Vagina (tissue), 2 donors: ENCODE data around the gene SLC22A2. TPM values are rescaled to one million over a fixed set of nuclear protein-coding genes. Genes with fewer than 3 reads are reported as not detected.
A peak's percentile ranks its signal among the peaks of the same experiment; 100 is the strongest.

Source experiments
- DNase-seq, 2 donors: peaks; one replicate each; pipeline ENCODE4 v3.0.0-alpha.2; 2017; ENCODE audit errors: extremely low spot score in 2 of 2
- H3K27ac ChIP-seq: fragments of 200-600 bp; sonication (generic); one replicate; pipeline ENCODE4 v1.5.1; 2019
- H3K27me3 ChIP-seq: fragments of 200-600 bp; sonication (generic); one replicate; pipeline ENCODE4 v1.5.1; 2019
- H3K36me3 ChIP-seq, 2 donors: fragments of 200-600 bp; sonication (generic); one replicate each; pipeline ENCODE4 v1.5.1; 2017 to 2019
- H3K4me1 ChIP-seq: fragments of 200-600 bp; sonication (generic); one replicate; pipeline ENCODE4 v1.5.1; 2019
- H3K4me3 ChIP-seq, 2 donors: fragments of 200-600 bp; sonication (generic); 1 replicate in 1 of 2; 2 replicates in 1 of 2; pipeline ENCODE4 v1.5.1; 2016 to 2019
- H3K9me3 ChIP-seq: fragments of 200-600 bp; sonication (generic); one replicate; pipeline ENCODE4 v1.5.1; 2019
- POLR2A ChIP-seq, 2 donors: fragments of 450-650 bp; IDR thresholded peaks; one replicate each; pipeline ENCODE4 v1.6.1; 2017; ENCODE audit warnings: antibody characterized with exemption in 2 of 2, mild to moderate bottlenecking in 2 of 2, moderate library complexity in 2 of 2
- POLR2AphosphoS5 ChIP-seq, 2 donors: sonication (generic); formaldehyde crosslinking; IDR thresholded peaks; one replicate each; pipeline ENCODE4 v1.9.0; 2017; ENCODE audit warnings: antibody characterized with exemption in 2 of 2, mild to moderate bottlenecking in 2 of 2, low read depth in 1 of 2; ENCODE audit not compliant: insufficient read depth in 1 of 2
- intact Hi-C: fragments of 100-400 bp; cut with DNase I; formaldehyde crosslinking; loops from one replicate; pipeline ENCODE4 v1.15.1; 2023
- total RNA-seq: library from RNA; depleted of rRNA; stranded (reverse); fragments of >200 nt; gene quantifications from one replicate; pipeline ENCODE4 v1.2.3, GENCODE V29; 2016
- TF ChIP-seq, protein P1 (sequence below), 3 experiments: fragments of 450-650 bp in 2 of 3; fragments of 200-600 bp in 1 of 3; sonication (generic) in 1 of 3; IDR thresholded peaks; one replicate each; pipeline ENCODE4 v1.5.1; 2017 to 2019; ENCODE audit warnings: antibody characterized with exemption in 3 of 3, mild to moderate bottlenecking in 2 of 3, moderate library complexity in 2 of 3

SLC22A2 gene
- total RNA-seq, 1 donor from 2014 or later: not detected

DNA sequence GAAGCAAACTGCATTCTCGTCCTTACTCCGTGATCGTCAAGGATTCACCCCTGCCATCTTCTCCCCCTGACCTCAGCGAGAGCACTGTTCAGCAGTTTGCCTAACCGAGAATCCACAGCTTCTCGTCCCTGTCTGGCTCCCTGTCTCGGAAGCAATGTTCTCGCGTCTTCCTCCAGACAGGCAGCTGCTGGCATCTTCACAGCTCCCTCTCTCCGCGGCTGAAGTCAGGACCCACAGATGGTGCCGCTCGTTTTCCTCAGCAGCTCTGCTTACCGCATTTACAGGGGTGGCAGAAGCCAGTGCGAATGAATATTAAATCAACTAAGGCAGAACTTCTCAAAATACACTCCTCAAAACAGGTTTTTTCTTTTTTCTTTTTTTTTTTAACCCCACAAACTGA is 18.9 kb upstream of the SLC22A2 start:
- Histone ChIP-seq H3K36me3 (no peaks in the 10 kb centered on the region), H3K9me3 (no peaks in the 10 kb centered on the region), H3K4me1 (peaks cover 5% of the 10 kb centered on the region), H3K4me3 (no peak overlapping the region), H3K27ac (no peak overlapping the region), H3K27me3 (no peaks in the 10 kb centered on the region)
- intact Hi-C loops: no loop called here
- DNase-seq: peak in 1 of 2 donors; percentile 77
- TF ChIP-seq POLR2AphosphoS5 (IDR thresholded peaks at IDR 0.05; ENCODE audit: insufficient read depth in 1 of 2, low read depth in 1 of 2): no peak

DNA sequence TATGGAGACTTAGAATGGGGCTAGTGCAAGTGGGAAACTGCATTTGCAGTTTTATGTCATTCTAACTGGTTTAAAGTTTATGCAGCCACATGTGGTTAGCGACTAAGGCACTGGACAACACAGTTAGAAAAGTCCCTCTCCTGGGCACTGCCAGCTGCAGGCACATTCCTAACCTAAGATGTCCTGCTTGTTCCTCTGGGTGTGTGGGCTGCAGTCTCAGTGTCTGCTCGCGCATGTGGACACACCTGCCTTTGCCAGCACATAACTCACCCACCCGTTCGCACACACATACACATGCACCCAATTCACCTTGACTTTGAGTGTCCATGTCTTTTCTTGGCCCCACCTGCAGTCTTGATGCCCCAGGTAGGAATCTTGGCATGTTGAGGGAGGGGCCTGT is 18.5 kb upstream of the SLC22A2 start:
- peak in 1 of 2 donors; percentile 76 for DNase-seq
- TF ChIP-seq POLR2AphosphoS5 (IDR thresholded peaks at IDR 0.05; ENCODE audit: insufficient read depth in 1 of 2, low read depth in 1 of 2): no peak
- TF ChIP-seq POLR2A (IDR thresholded peaks at IDR 0.05): no peak
- TF ChIP-seq, protein P1, sequence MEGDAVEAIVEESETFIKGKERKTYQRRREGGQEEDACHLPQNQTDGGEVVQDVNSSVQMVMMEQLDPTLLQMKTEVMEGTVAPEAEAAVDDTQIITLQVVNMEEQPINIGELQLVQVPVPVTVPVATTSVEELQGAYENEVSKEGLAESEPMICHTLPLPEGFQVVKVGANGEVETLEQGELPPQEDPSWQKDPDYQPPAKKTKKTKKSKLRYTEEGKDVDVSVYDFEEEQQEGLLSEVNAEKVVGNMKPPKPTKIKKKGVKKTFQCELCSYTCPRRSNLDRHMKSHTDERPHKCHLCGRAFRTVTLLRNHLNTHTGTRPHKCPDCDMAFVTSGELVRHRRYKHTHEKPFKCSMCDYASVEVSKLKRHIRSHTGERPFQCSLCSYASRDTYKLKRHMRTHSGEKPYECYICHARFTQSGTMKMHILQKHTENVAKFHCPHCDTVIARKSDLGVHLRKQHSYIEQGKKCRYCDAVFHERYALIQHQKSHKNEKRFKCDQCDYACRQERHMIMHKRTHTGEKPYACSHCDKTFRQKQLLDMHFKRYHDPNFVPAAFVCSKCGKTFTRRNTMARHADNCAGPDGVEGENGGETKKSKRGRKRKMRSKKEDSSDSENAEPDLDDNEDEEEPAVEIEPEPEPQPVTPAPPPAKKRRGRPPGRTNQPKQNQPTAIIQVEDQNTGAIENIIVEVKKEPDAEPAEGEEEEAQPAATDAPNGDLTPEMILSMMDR (IDR thresholded peaks at IDR 0.05): no peak
- no peaks in the 10 kb centered on the region for H3K27me3 ChIP-seq
- H3K36me3 ChIP-seq: no peaks in the 10 kb centered on the region
- no peaks in the 10 kb centered on the region for H3K9me3 ChIP-seq
- H3K27ac ChIP-seq: no peak overlapping the region
- H3K4me1 ChIP-seq: peaks cover 5% of the 10 kb centered on the region
- H3K4me3 ChIP-seq: no peak overlapping the region
- intact Hi-C loops: no loop called here

DNA sequence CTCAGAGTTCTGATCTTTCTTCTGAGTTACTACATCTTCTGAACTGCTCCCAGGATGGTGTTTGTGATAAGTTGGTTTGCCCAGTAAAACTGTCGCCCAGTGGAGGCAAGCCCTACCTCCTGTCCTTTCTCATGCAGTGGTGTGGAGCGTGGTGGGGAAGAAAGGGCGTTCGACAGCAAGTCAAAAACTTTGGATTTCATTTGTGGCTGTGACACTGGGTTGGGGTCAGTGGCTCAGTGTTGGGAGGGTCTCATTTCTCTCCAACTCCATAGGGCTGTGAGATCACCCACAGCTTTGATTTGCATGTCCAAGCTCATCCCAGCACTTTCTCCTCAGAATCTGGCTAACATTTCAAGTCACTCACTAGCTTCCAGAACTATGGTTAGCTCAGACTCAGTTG is 17.5 kb upstream of the SLC22A2 start:
- Histone ChIP-seq H3K27me3 (no peaks in the 10 kb centered on the region), H3K4me1 (peaks cover 5% of the 10 kb centered on the region), H3K36me3 (no peaks in the 10 kb centered on the region), H3K9me3 (no peaks in the 10 kb centered on the region), H3K4me3 (no peak overlapping the region), H3K27ac (no peak overlapping the region)
- TF ChIP-seq POLR2A (IDR thresholded peaks at IDR 0.05): no peak
- TF ChIP-seq, protein P1 (IDR thresholded peaks at IDR 0.05): no peak
- TF ChIP-seq POLR2AphosphoS5 (IDR thresholded peaks at IDR 0.05; ENCODE audit: insufficient read depth in 1 of 2, low read depth in 1 of 2): no peak
- peak in 1 of 2 donors; percentile 75 for DNase-seq
- intact Hi-C loops: no loop called here

DNA sequence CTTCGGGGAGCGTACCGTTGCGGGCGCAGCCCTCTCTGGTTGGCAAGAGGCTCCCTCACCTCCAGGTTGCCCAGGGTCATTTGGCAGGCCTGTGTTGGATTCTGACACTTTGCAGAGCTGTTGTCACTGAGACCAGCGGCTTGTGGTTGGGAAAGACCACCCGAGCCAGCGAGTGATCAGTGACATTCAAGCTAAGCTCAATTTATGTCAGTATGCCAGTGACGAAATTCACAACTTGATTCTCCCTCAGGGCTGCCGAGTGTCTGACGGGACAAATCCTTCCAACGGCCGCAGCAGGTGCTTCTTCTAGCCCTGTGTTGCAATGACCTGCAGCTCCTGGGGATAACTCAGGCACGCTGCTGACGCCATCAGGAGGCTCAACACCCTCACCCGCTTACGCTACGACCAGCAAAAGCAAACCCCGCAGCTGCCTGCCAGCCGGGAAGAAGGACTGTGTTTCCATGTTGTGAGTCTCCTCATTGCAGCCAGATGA is 16.9 kb upstream of the SLC22A2 start:
- no peak overlapping the region for H3K4me3 ChIP-seq
- DNase-seq: peak in 1 of 2 donors; percentile 79
- no peak overlapping the region for H3K27ac ChIP-seq
- H3K9me3 ChIP-seq: no peaks in the 10 kb centered on the region
- no peaks in the 10 kb centered on the region for H3K27me3 ChIP-seq
- no peaks in the 10 kb centered on the region for H3K36me3 ChIP-seq
- intact Hi-C loops: no loop called here
- H3K4me1 ChIP-seq: peaks cover 5% of the 10 kb centered on the region
- TF ChIP-seq POLR2AphosphoS5 (IDR thresholded peaks at IDR 0.05; ENCODE audit: insufficient read depth in 1 of 2, low read depth in 1 of 2): no peak
- TF ChIP-seq, protein P1 (IDR thresholded peaks at IDR 0.05): no peak
- no peak for TF ChIP-seq POLR2A (IDR thresholded peaks at IDR 0.05)

DNA sequence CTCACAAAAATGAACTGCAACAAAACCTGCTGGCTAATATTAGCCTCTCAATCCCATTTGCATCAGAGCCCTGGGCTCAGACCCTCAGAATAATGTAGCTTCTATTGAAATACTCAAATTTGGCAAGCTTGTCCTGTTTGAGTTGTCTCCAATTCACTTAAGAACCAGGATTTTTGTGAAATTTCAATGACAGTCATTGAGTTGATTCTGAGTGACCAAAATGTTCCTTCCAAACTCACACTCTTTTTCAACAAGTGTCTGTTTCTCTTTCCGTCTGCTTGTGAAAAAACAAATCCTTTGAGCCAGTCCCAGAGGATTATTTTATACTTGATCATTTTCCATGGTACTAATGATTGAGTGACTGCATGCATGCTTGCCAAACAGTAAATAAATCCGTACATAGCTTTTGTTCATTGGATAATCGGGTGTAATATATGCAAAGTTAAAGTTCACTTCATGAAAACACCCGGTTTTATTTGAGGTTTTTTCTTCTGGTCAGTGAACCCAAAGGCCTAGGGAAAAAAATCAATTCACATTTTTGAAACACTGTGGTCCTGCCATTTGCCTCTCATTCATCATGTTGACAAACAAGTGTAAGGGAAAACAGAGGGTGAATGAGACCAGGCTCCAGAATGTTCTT is 16.4 kb upstream of the SLC22A2 start:
- Histone ChIP-seq H3K27me3 (no peaks in the 10 kb centered on the region), H3K4me3 (no peak overlapping the region), H3K4me1 (peaks cover 5% of the 10 kb centered on the region), H3K36me3 (no peaks in the 10 kb centered on the region), H3K9me3 (no peaks in the 10 kb centered on the region), H3K27ac (no peak overlapping the region)
- no peak for DNase-seq
- intact Hi-C loops: no loop called here
- TF ChIP-seq POLR2A (IDR thresholded peaks at IDR 0.05) (no peak), POLR2AphosphoS5 (IDR thresholded peaks at IDR 0.05; ENCODE audit: insufficient read depth in 1 of 2, low read depth in 1 of 2) (no peak)
- TF ChIP-seq, protein P1 (IDR thresholded peaks at IDR 0.05): no peak
